Progenitor cell of endocrine pancreas (in vitro differentiated cells): Measurements from ENCODE around the gene NDUFAF8. TPM values are rescaled to one million over a fixed set of nuclear protein-coding genes. Genes with fewer than 3 reads are reported as not detected.

Experiments
- DNase-seq: peaks from one replicate; pipeline ENCODE4 v3.0.0; 2021; ENCODE audit warnings: low spot score; ENCODE audit not compliant: unreplicated experiment
- H3K27ac Mint-ChIP-seq: 2 replicates; pipeline ENCODE4 v1.8.0; 2021; ENCODE audit warnings: mild to moderate bottlenecking, moderate library complexity, mixed read lengths
- H3K27me3 Mint-ChIP-seq: 2 replicates; pipeline ENCODE4 v1.8.0; 2021; ENCODE audit warnings: mixed read lengths
- H3K36me3 Mint-ChIP-seq: 2 replicates; pipeline ENCODE4 v1.8.0; 2022; ENCODE audit warnings: mixed read lengths; ENCODE audit not compliant: insufficient read depth
- H3K4me1 Mint-ChIP-seq: 2 replicates; pipeline ENCODE4 v1.8.0; 2021; ENCODE audit warnings: low read depth, mixed read lengths
- H3K4me3 Mint-ChIP-seq: 2 replicates; pipeline ENCODE4 v1.8.0; 2021; ENCODE audit warnings: low read depth, mild to moderate bottlenecking, moderate library complexity, mixed read lengths
- H3K9me3 Mint-ChIP-seq: 2 replicates; pipeline ENCODE4 v1.8.0; 2021; ENCODE audit warnings: low read depth, mixed read lengths
- CTCF ChIP-seq: fragments of 200-600 bp; sonication (generic); IDR thresholded peaks from one replicate; pipeline ENCODE4 v1.5.0; 2021; ENCODE audit warnings: antibody characterized with exemption, mild to moderate bottlenecking; ENCODE audit not compliant: unreplicated experiment
- total RNA-seq: library from RNA; stranded (reverse); gene quantifications from 2 replicates; pipeline ENCODE4 v1.2.1, GENCODE V29; 2021

Gene NDUFAF8
- total RNA-seq, 1 donor from 2014 or later, result 43.6 TPM

DNA sequence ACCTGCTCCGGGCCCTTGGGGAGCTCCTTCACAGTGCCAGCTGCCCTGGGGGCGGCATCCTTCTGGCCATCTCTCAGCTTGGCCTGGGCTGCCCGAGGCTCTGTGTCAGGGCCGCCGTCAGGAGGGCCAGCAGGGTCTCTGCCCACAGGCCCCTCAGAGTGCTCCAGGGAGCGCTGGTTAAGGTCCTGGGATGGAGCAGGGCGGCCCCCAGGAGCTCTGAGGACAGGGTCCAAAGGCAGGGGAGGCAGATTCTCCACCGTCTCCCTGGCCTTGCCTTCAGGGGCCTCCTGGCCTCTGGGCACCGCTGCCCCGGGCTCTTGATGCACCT lies 7.2 kb downstream of the NDUFAF8 start:
- TF ChIP-seq CTCF, result no peak
- Mint-ChIP-seq H3K4me3 (no peak overlapping the region), H3K27me3 (no peaks in the 10 kb centered on the region), H3K36me3 (peaks cover 2% of the 10 kb centered on the region), H3K4me1 (no peaks in the 10 kb centered on the region), H3K27ac (no peak overlapping the region), H3K9me3 (no peaks in the 10 kb centered on the region)
- DNase-seq, result no peak

GRCh38 chr17:81246679-81247338 lies 7.7 kb downstream of the NDUFAF8 start:
- no peaks in the 10 kb centered on the region for H3K27me3 Mint-ChIP-seq
- no peak overlapping the region for H3K27ac Mint-ChIP-seq
- no peak for TF ChIP-seq CTCF
- no peaks in the 10 kb centered on the region for H3K9me3 Mint-ChIP-seq
- H3K4me3 Mint-ChIP-seq, result no peak overlapping the region
- peaks cover 2% of the 10 kb centered on the region for H3K36me3 Mint-ChIP-seq
- no peak for DNase-seq
- H3K4me1 Mint-ChIP-seq, result no peaks in the 10 kb centered on the region

- H3K4me3 Mint-ChIP-seq, result no peak overlapping the region
- no peaks in the 10 kb centered on the region for H3K4me1 Mint-ChIP-seq
- no peak for TF ChIP-seq CTCF
- DNase-seq, result no peak
- no peaks in the 10 kb centered on the region for H3K9me3 Mint-ChIP-seq
- no peaks in the 10 kb centered on the region for H3K27me3 Mint-ChIP-seq
- no peak overlapping the region for H3K27ac Mint-ChIP-seq
- peaks cover 4% of the 10 kb centered on the region for H3K36me3 Mint-ChIP-seq
These were observed 8.3 kb downstream of the NDUFAF8 start for GRCh38 chr17:81247339-81247990.

DNA sequence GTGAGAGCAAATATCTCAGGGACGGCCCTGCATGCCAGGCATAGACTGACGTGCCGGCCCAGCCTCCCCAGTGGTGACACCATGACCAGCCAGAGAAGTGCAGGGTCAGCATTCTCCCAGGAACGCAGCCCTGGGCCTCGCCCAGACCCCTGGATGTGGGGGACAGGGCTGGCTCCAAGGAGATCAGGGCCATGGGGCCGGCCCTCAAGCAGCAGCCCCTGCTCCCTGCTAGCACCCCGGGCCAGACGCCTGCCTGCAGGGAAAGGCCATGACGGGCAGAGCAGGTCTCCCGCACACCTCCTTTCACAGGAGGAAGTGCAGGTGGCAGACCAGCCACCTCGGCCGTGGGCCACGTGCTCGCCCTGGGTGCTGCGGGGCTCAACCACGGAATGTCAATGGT lies 9.5 kb downstream of the NDUFAF8 start:
- peaks cover 9% of the 10 kb centered on the region for H3K36me3 Mint-ChIP-seq
- H3K4me1 Mint-ChIP-seq, result no peaks in the 10 kb centered on the region
- no peaks in the 10 kb centered on the region for H3K9me3 Mint-ChIP-seq
- H3K4me3 Mint-ChIP-seq, result no peak overlapping the region
- H3K27ac Mint-ChIP-seq, result no peak overlapping the region
- DNase-seq, result no peak
- no peaks in the 10 kb centered on the region for H3K27me3 Mint-ChIP-seq
- no peak for TF ChIP-seq CTCF

GRCh38 chr17:81249223-81250040 lies 10.3 kb downstream of the NDUFAF8 start:
- Mint-ChIP-seq H3K27ac (no peak overlapping the region), H3K4me3 (no peak overlapping the region), H3K4me1 (no peaks in the 10 kb centered on the region), H3K27me3 (no peaks in the 10 kb centered on the region), H3K36me3 (peaks cover 9% of the 10 kb centered on the region), H3K9me3 (no peaks in the 10 kb centered on the region)
- TF ChIP-seq CTCF, result no peak
- DNase-seq, result no peak
